ENCODE results near the gene F5. TPM values are rescaled to one million over a fixed set of nuclear protein-coding genes. Genes with fewer than 3 reads are reported as not detected.

F5 gene
- total and polyA plus RNA-seq, 2 of the 13 experiments (the other 11 are each of a cell fraction or from before 2014, with no cell fraction given) = 38.3 to 64.0 TPM

DNA sequence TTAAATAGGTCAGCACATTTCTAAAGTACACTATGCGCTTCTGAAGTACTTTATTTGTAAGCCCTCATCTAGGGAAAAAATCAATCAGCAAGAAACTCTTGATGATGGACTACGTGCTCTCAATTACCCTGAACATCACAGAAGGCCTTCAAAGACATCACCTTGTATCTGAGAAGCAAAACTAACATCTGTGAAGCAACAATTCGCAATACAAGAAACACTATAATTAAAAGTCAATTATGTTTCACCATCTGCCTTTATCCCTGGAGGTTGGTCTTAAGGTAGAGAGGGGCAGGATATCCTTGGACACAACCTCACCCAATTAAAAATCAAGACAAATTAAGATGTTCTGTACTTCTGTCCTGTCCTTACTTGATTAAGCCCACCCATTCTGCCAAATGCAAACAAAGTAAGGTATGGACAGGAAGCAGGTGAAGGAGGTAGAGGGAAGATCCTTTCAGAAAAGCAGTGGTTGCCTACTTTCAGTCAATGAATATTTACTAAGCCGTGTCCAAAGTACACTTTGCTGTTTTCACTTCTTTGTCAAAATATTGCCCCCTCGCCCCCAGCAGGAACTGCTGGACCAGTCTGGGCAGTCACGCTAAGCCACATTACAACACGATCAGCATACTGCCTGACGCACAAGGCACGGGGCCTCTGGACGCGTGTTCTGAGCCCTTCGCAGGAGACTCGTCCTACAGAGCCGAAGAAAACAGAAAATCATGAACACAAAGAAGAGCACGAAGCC, 101.4 kb downstream of the F5 start (continued):
- TF ChIP-seq, protein P1, sequence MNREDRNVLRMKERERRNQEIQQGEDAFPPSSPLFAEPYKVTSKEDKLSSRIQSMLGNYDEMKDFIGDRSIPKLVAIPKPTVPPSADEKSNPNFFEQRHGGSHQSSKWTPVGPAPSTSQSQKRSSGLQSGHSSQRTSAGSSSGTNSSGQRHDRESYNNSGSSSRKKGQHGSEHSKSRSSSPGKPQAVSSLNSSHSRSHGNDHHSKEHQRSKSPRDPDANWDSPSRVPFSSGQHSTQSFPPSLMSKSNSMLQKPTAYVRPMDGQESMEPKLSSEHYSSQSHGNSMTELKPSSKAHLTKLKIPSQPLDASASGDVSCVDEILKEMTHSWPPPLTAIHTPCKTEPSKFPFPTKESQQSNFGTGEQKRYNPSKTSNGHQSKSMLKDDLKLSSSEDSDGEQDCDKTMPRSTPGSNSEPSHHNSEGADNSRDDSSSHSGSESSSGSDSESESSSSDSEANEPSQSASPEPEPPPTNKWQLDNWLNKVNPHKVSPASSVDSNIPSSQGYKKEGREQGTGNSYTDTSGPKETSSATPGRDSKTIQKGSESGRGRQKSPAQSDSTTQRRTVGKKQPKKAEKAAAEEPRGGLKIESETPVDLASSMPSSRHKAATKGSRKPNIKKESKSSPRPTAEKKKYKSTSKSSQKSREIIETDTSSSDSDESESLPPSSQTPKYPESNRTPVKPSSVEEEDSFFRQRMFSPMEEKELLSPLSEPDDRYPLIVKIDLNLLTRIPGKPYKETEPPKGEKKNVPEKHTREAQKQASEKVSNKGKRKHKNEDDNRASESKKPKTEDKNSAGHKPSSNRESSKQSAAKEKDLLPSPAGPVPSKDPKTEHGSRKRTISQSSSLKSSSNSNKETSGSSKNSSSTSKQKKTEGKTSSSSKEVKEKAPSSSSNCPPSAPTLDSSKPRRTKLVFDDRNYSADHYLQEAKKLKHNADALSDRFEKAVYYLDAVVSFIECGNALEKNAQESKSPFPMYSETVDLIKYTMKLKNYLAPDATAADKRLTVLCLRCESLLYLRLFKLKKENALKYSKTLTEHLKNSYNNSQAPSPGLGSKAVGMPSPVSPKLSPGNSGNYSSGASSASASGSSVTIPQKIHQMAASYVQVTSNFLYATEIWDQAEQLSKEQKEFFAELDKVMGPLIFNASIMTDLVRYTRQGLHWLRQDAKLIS (CRISPR knock-in tag; IDR thresholded peaks at IDR 0.05) = peak; percentile 59; the same call in 1 of the 2 replicates
- TF ChIP-seq CBFB (CRISPR knock-in tag; IDR thresholded peaks at IDR 0.05) (no peak; the same call in 1 of the 2 replicates), HMGXB3 (CRISPR knock-in tag; IDR thresholded peaks at IDR 0.05; ENCODE audit: borderline replicate concordance) (0 out of 2 replicates have a peak, but pooled peaks have one; percentile 26), HNF4G (IDR thresholded peaks at IDR 0.05; ENCODE audit: borderline replicate concordance, low read depth, low read length) (peak; percentile 80; the same call in 1 of the 2 replicates), HNF4G (CRISPR knock-in tag; IDR thresholded peaks at IDR 0.05; ENCODE audit: borderline replicate concordance, low read depth) (no peak), ARNTL (CRISPR knock-in tag; IDR thresholded peaks at IDR 0.05) (no peak; the same call in 1 of the 2 replicates), ZNF292 (CRISPR knock-in tag; IDR thresholded peaks at IDR 0.05; ENCODE audit: borderline replicate concordance, low read depth) (peak; percentile 45; the same call in 1 of the 2 replicates), GPBP1L1 (CRISPR knock-in tag; IDR thresholded peaks at IDR 0.05) (no peak), SOX13 (IDR thresholded peaks at IDR 0.05) (0 out of 2 replicates have a peak, but pooled peaks have one; percentile 18), SOX13 (CRISPR knock-in tag; conservative IDR thresholded peaks at IDR 0.05 in 1 of 2, IDR thresholded peaks at IDR 0.05 in 1 of 2) (peak in 1 of 2 experiments; percentile 83; a peak in 2 of 4 replicates), SNAPC2 (CRISPR knock-in tag; IDR thresholded peaks at IDR 0.05) (no peak), ZFY (CRISPR knock-in tag; IDR thresholded peaks at IDR 0.05) (peak; percentile 45), ARNT2 (CRISPR knock-in tag; IDR thresholded peaks at IDR 0.05; ENCODE audit: low read depth) (no peak), FOXM1 (CRISPR knock-in tag; IDR thresholded peaks at IDR 0.05) (no peak), KDM3A (CRISPR knock-in tag; IDR thresholded peaks at IDR 0.05; ENCODE audit: low read depth) (peak; percentile 45; the same call in 1 of the 2 replicates), MXD3 (CRISPR knock-in tag; IDR thresholded peaks at IDR 0.05) (peak; percentile 48)

Data from HepG2 (cell line).